Measurements from ENCODE around the gene EEA1.

GRCh38 chr12:92784356-92784755 is 144.7 kb downstream of the EEA1 start:
- TF ChIP-seq POLR2AphosphoS5 (IDR thresholded peaks at IDR 0.05; ENCODE audit: low read length) (no peak), RCOR1 (conservative IDR thresholded peaks at IDR 0.05; ENCODE audit: low read depth, low read length) (no peak)
- TF ChIP-seq, protein P1, sequence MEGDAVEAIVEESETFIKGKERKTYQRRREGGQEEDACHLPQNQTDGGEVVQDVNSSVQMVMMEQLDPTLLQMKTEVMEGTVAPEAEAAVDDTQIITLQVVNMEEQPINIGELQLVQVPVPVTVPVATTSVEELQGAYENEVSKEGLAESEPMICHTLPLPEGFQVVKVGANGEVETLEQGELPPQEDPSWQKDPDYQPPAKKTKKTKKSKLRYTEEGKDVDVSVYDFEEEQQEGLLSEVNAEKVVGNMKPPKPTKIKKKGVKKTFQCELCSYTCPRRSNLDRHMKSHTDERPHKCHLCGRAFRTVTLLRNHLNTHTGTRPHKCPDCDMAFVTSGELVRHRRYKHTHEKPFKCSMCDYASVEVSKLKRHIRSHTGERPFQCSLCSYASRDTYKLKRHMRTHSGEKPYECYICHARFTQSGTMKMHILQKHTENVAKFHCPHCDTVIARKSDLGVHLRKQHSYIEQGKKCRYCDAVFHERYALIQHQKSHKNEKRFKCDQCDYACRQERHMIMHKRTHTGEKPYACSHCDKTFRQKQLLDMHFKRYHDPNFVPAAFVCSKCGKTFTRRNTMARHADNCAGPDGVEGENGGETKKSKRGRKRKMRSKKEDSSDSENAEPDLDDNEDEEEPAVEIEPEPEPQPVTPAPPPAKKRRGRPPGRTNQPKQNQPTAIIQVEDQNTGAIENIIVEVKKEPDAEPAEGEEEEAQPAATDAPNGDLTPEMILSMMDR (IDR thresholded peaks at IDR 0.05 in 2 of 3, conservative IDR thresholded peaks at IDR 0.05 in 1 of 3; ENCODE audit: control insufficient read depth in 2 of 3, extremely low read depth in 1 of 3, insufficient read depth in 1 of 3, low read depth in 3 of 3, low read length in 3 of 3): no peak
